ENCODE data around the gene GYG1.
A peak's percentile ranks its signal among the peaks of the same experiment; 100 is the strongest.

GYG1 gene

DNA sequence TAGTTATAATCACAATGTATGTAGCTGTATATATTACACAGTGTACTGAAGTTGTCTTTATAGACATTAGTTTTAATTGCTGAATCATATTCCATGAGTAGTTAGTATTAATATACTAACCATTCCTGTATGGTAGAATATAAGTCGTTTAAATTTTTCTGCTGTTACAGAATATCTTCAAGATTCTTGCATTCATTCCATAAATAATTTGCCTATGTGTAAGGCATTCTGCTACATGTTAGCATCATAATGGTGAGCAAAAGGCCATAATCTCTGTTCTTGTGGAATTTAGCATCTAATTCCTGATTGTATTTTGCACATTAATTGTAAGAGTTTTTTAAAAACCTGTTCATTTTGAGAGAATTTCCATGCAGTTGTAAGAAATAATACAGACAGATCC lies 14.1 kb downstream of the GYG1 start:
- Histone ChIP-seq H3F3A (ENCODE audit: insufficient read depth, low read length) (peaks cover 22% of the 10 kb centered on the region), H3K27me3 (replicated peaks; ENCODE audit: insufficient read depth, low read length) (no peaks in the 10 kb centered on the region), H3K9me3 (replicated peaks; ENCODE audit: insufficient read depth, low read length) (no peaks in the 10 kb centered on the region), H3K27ac (ENCODE audit: low read length) (no peak overlapping the region), H4K20me1 (ENCODE audit: insufficient read depth, low read length) (no peaks in the 10 kb centered on the region), H3K4me3 (ENCODE audit: low read length) (no peak overlapping the region), H3K9me2 (replicated peaks; ENCODE audit: insufficient read depth, low read length) (no peaks in the 10 kb centered on the region), H3K79me2 (ENCODE audit: low read length) (peaks cover 24% of the 10 kb centered on the region), H3K4me2 (ENCODE audit: low read depth, low read length) (no peak overlapping the region), H3K9ac (ENCODE audit: low read length) (no peak overlapping the region), H2AFZ (ENCODE audit: low read length) (no peak overlapping the region), H3K4me1 (ENCODE audit: low read length) (peaks cover 54% of the 10 kb centered on the region), H3K36me3 (replicated peaks; ENCODE audit: insufficient read depth, low read length) (peaks cover 3% of the 10 kb centered on the region; the same call in 1 of the 2 replicates)
- DNase-seq = no peak
- TF ChIP-seq, protein P1, sequence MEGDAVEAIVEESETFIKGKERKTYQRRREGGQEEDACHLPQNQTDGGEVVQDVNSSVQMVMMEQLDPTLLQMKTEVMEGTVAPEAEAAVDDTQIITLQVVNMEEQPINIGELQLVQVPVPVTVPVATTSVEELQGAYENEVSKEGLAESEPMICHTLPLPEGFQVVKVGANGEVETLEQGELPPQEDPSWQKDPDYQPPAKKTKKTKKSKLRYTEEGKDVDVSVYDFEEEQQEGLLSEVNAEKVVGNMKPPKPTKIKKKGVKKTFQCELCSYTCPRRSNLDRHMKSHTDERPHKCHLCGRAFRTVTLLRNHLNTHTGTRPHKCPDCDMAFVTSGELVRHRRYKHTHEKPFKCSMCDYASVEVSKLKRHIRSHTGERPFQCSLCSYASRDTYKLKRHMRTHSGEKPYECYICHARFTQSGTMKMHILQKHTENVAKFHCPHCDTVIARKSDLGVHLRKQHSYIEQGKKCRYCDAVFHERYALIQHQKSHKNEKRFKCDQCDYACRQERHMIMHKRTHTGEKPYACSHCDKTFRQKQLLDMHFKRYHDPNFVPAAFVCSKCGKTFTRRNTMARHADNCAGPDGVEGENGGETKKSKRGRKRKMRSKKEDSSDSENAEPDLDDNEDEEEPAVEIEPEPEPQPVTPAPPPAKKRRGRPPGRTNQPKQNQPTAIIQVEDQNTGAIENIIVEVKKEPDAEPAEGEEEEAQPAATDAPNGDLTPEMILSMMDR (IDR thresholded peaks at IDR 0.05; ENCODE audit: low read length) = no peak
- TF ChIP-seq EZH2 (optimal IDR thresholded peaks at IDR 0.05; ENCODE audit: low read depth, low read length) (no peak), EZH2phosphoT487 (IDR thresholded peaks at IDR 0.05; ENCODE audit: low read length) (no peak)

DNA sequence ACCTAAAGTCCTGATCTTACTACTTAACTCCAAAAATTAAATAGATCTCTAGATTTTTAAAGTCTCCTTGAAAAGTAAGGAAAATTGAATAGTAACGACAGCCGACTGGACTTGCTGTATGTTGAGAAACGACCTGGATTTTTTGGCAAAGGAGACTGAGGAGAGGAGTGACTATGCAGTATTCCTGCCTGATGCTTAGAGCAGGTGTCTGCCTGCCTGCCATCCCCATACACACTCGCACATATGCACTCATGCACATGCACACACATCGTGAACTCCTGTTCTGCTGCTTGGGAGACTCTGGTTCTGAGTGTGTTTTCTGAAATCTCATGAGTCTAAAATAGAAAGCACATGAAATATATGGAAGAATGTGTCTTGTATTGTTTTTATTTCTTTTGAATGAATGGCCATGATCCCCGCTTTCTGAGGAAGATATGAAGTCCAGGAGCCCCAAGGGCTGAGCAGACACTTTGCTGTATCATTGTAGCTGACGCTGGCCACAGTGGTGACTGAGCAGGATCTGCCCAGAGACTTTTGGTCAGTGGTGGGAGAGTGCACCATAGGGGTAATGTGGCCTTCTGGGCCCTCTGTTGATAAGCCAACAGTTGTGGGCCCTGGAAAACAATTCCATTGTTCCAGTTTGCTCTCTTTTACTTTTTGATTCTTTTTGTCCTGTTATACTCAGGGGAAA lies 16.4 kb downstream of the GYG1 start:
- peaks cover 15% of the 10 kb centered on the region for H3K79me2 ChIP-seq (ENCODE audit: low read length)
- H3K4me1 ChIP-seq (ENCODE audit: low read length) = peaks cover 37% of the 10 kb centered on the region
- no peak overlapping the region for H3K27ac ChIP-seq (ENCODE audit: low read length)
- peaks cover 9% of the 10 kb centered on the region; the same call in 1 of the 2 replicates for H3K36me3 ChIP-seq (replicated peaks; ENCODE audit: insufficient read depth, low read length)
- H3K9ac ChIP-seq (ENCODE audit: low read length) = no peak overlapping the region
- H3K27me3 ChIP-seq (replicated peaks; ENCODE audit: insufficient read depth, low read length) = no peaks in the 10 kb centered on the region
- TF ChIP-seq EZH2phosphoT487 (IDR thresholded peaks at IDR 0.05; ENCODE audit: low read length) (no peak), EZH2 (optimal IDR thresholded peaks at IDR 0.05; ENCODE audit: low read depth, low read length) (no peak)
- TF ChIP-seq, protein P1 (IDR thresholded peaks at IDR 0.05; ENCODE audit: low read length) = no peak
- no peaks in the 10 kb centered on the region for H3K9me2 ChIP-seq (replicated peaks; ENCODE audit: insufficient read depth, low read length)
- DNase-seq = no peak
- H2AFZ ChIP-seq (ENCODE audit: low read length) = no peak overlapping the region
- H3K9me3 ChIP-seq (replicated peaks; ENCODE audit: insufficient read depth, low read length) = no peaks in the 10 kb centered on the region
- no peak overlapping the region for H3K4me2 ChIP-seq (ENCODE audit: low read depth, low read length)
- peaks cover 18% of the 10 kb centered on the region for H3F3A ChIP-seq (ENCODE audit: insufficient read depth, low read length)
- no peaks in the 10 kb centered on the region for H4K20me1 ChIP-seq (ENCODE audit: insufficient read depth, low read length)
- H3K4me3 ChIP-seq (ENCODE audit: low read length) = no peak overlapping the region

DNA sequence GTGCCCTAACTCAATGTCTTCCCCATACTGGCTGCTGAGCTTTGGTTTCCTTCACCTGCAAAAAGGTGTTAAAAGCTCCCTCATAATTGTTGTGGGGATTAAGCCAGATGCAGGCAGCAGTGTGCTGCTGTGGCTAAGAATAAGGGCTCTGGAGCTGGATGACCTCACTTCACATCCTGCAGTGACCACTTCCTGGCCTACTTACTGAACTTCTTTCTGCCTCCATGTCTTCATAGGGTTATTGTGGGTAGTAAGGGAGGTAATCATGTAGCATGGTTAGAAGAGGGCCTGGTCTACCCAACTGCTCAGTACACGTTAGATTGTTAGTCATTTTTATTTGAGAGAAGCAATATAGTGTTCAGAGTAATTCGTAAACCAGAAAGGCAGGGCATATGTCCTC lies 18.4 kb downstream of the GYG1 start:
- no peak overlapping the region for H3K9ac ChIP-seq (ENCODE audit: low read length)
- peak overlapping the region; percentile 66; the same call in 1 of the 2 replicates for H3K27ac ChIP-seq (ENCODE audit: low read length)
- no peak overlapping the region for H3K4me2 ChIP-seq (ENCODE audit: low read depth, low read length)
- no peaks in the 10 kb centered on the region for H4K20me1 ChIP-seq (ENCODE audit: insufficient read depth, low read length)
- TF ChIP-seq, protein P1 (IDR thresholded peaks at IDR 0.05; ENCODE audit: low read length) = no peak
- TF ChIP-seq EZH2 (optimal IDR thresholded peaks at IDR 0.05; ENCODE audit: low read depth, low read length) = no peak
- no peak for TF ChIP-seq EZH2phosphoT487 (IDR thresholded peaks at IDR 0.05; ENCODE audit: low read length)
- H3K4me3 ChIP-seq (ENCODE audit: low read length) = no peak overlapping the region
- peaks cover 21% of the 10 kb centered on the region for H3K79me2 ChIP-seq (ENCODE audit: low read length)
- peaks cover 9% of the 10 kb centered on the region; the same call in 1 of the 2 replicates for H3K36me3 ChIP-seq (replicated peaks; ENCODE audit: insufficient read depth, low read length)
- H3K9me3 ChIP-seq (replicated peaks; ENCODE audit: insufficient read depth, low read length) = no peaks in the 10 kb centered on the region
- DNase-seq = peak; percentile 69
- peaks cover 22% of the 10 kb centered on the region for H3K4me1 ChIP-seq (ENCODE audit: low read length)
- H3F3A ChIP-seq (ENCODE audit: insufficient read depth, low read length) = peaks cover 7% of the 10 kb centered on the region
- no peaks in the 10 kb centered on the region for H3K9me2 ChIP-seq (replicated peaks; ENCODE audit: insufficient read depth, low read length)
- no peak overlapping the region for H2AFZ ChIP-seq (ENCODE audit: low read length)
- H3K27me3 ChIP-seq (replicated peaks; ENCODE audit: insufficient read depth, low read length) = no peaks in the 10 kb centered on the region
